Hematopoietic multipotent progenitor cell treated with erythropoietin and hydrocortisone succinate and interleukin-3 and kit ligand, for 17 days (in vitro differentiated cells): ENCODE results near the gene TSPAN32.
"Not testable (repeated sequence)": the region's sequence is repeated elsewhere in the genome, so short reads cannot be mapped to it uniquely, and the experiment has no call there.

Experiments
- DNase-seq: peaks from one replicate; pipeline ENCODE4 v3.0.0-alpha.2; 2015; ENCODE audit warnings: low spot score

Gene TSPAN32

DNA sequence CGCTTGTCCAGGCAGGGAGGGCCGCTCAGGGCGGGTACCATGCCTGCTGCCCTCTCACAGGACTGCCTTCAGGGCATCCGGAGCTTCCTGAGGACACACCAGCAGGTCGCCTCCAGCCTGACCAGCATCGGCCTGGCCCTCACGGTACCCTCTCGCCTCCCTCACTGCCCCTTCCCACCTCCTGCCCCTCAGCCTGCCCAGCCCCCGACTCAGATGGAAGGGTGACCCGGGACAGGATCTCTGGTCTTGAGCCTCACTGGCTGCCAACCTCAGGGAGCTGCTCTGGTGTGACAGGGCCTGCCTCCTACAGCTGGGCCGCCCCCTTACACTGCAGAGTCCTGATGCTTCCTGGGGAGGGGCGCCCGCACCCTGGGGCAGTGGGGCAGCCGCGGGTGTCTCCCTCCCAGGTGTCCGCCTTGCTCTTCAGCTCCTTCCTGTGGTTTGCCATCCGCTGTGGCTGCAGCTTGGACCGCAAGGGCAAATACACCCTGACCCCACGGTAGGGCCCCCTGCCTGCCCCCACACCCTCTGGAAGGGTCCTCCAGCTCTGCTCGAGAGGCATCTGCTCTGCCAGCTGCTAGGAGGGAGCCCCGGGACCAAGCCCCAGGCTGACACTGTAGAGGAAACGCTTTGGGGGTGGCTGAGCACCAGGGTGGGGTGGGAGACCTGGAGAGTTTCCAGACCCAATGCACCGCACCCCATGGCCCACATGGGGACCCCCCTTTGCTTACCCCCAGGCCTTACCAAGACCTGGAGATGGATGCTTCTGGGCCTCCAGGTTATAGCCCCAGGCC, 14.6 kb downstream of the TSPAN32 start:
- DNase-seq: no peak

GRCh38 chr11:2316963-2317244, 15.1 kb downstream of the TSPAN32 start:
- DNase-seq: no peak

DNA sequence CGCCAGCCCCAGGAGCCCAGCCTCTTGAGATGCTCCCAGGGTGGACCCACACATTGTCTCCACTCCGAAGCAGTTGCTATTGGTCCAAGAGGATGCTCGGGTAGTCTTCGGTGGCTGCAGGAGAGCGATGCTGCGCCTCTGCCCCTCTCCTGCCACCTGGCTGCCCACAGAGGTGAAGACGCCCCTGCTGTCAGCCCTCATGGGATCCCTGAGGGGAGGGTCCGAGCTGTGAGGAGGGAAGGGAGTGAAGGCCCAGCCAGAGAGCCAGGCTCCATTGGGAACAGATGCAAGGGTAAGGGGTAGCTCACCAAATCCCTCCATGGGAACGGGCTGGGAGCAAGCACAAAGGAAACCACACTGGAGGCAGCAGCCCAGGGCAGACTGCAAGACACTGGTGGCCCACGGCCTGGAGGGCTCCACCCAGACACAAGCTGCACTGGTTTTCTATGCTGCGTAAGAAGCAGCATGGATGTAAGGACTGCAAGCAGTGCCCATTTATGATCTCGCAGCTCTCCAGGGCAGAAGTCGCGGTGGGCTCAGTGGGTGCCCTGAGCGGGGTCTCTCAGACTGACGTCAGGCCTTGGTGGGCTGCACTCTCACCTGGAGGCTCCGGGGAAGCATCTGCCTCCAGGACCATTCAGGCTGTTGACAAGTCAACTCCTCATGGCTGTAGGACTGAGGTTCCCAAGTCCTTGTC, 15.7 kb downstream of the TSPAN32 start:
- no peak for DNase-seq

DNA sequence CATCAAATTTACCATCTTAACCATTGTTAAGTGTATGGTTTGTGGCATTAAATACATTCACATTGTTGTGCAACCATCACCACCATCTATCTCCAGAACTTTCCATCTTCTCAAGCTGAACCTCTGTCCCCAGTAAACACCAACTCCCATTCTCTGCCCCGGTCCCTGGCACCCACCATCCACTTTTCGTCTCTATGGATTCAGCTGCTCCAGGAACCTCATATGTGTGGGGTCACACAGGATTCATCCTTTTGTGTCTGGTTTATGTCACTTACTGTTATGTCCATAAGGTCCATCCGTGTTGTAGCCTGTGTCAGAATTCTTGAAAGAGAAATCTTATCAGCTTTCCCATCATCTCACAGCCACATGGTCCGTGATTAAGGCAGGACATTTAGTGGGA, 16.3 kb downstream of the TSPAN32 start:
- no peak for DNase-seq

DNA sequence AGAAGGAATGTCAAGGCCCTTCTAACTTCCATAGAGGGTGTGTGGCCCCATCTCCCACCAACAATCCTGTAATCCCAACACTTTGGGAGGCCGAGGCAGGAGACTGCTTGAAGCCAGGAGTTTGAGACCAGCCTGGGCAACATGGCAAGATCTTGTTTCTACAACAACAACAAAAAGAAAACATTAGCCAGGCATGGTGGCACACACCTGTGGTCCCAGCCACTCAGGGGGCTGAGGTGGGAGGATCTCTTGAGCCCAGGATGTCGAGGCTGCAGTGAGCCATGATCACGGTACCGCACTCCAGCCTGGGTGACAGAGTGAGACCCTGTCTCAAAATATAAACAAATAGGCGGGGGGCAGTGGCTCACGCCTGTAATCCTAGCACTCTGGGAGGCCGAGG, 16.9 kb downstream of the TSPAN32 start:
- DNase-seq: no peak

DNA sequence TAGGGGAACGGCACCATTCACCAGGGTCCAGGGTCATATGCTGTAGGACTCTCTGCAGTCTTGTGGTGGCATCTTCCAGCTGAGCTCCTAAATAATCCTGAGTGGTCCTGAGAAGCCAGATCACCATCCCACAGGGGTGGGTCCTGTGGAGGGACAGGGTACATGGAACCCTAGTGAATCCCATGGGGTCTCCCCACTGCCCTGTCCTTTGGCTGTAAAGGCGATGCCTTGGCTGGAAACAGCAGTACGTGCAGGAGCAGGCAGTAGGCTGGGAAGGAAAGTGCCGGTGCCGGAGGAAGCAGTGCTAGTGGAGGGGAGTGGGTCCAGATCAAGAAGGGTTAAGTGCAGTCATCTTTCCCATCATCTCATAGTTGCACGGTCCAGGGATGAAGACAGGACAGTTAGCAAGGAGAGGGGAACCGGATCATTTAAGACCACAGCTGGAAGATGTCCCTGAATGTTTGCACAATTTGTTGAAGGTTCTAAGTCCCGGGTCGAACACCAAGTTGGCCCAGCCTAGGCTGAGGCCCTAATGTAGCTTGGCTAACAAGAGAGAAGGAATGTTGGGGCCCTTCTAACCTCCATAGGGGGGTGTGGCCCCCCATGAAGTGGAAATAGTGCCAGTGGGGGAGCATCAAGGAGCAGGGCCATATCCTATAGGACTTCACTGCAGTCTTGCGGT, 18.1 kb downstream of the TSPAN32 start:
- DNase-seq: no peak

- no peak for DNase-seq
Observed at GRCh38 chr11:2320568-2321310, 18.9 kb downstream of the TSPAN32 start.

DNA sequence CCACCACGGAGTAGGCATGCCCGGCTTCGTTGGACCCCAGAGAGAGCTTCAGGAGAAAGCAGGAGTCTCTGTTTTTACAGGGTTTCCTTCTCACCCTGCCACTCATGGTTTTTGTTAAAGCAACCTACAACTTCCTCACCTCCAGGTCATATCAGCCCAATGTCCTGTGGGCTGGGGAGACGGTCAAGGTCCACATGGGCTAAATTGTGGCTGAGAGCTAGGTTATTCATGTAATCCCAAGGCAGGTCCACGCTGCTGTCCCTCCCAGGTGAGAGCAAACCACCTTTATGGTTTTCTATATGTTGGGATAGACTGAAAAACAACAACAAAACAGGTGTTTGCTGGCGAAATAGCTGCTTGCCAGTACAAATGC, 19.5 kb downstream of the TSPAN32 start:
- DNase-seq: no peak

- no peak for DNase-seq
Observed at GRCh38 chr11:2325123-2325522, 23.3 kb downstream of the TSPAN32 start.

GRCh38 chr11:2325719-2326118, 23.9 kb downstream of the TSPAN32 start:
- DNase-seq: no peak

- no peak for DNase-seq
Observed at GRCh38 chr11:2327032-2327431, 25.2 kb downstream of the TSPAN32 start.

DNA sequence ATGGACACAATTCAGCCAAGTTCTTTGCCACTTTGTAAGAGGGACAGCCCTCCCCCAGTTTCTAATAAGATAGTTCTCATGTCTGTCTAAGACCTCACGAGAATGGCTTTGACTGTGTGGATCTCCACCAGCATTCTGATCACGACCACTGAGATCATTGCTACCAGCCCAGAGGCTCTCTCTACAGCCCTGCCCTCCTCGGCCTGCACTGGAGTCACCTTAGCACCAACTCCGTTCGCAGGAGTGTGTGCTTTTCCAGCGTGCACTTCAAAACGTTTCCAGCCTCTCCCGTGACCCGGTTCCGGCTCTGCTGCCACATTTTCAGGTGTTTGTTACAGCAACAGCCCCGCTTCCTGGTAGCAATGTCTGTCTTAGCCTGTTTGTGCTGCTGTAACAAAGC, 26.2 kb downstream of the TSPAN32 start:
- DNase-seq: no peak

DNA sequence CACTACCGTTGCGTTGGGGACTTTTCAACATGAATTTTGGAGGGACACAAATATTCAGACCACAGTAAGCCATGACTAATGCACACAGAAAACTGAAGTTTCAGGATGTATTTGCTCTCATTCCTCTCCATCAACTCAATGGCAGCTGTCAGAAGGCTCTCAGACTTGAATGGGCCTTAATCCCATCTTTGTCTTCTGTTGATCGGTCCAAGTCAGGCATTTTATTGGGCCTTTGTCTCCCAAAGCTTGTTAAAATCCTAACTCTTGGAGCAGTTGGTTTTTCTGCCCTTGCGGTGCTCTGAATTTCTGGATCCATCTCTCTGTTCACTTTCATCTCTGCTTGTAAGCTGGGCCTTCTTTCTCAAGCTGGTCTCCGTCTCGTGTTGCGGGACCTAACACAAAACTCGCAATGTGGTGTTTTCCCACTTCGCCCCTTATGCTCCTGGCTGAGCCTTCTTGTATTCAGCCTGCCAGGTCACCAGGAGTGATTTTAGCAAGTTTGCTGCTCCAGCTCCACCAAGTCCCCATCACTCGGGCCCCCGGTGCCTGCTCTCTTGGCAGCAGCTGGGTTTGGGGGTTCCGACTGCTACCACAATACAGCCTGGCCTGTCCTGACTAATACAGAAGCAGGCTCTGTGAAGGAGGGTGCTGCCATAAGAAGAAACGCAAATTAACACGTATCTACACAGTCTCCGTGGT, 27.0 kb downstream of the TSPAN32 start:
- no peak for DNase-seq

- no peak for DNase-seq
Observed at GRCh38 chr11:2329551-2329950, 27.7 kb downstream of the TSPAN32 start.

DNA sequence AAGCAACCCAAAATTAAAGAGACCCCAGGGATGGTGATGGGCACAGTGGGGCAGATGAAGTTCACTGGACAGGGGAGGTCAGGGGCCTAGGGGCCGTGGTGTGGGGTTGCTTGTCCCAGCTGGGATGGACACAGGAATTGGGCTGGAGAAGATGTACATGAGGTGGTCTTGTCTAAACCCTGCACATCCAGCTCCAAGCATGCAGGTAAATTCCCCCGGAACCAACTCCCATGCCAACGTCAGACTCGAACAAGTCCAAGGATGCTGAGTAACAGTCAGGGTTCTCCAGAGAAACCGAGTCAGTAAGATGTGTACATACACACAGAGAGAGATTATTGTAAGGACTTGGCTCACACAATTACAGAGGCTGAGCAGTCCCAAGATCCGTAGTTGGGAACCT, 28.9 kb downstream of the TSPAN32 start:
- DNase-seq: no peak

- no peak for DNase-seq
Observed at GRCh38 chr11:2331404-2331803, 29.6 kb downstream of the TSPAN32 start.

- DNase-seq: not testable (repeated sequence)
Observed at GRCh38 chr11:2332569-2332968, 30.8 kb downstream of the TSPAN32 start.

DNA sequence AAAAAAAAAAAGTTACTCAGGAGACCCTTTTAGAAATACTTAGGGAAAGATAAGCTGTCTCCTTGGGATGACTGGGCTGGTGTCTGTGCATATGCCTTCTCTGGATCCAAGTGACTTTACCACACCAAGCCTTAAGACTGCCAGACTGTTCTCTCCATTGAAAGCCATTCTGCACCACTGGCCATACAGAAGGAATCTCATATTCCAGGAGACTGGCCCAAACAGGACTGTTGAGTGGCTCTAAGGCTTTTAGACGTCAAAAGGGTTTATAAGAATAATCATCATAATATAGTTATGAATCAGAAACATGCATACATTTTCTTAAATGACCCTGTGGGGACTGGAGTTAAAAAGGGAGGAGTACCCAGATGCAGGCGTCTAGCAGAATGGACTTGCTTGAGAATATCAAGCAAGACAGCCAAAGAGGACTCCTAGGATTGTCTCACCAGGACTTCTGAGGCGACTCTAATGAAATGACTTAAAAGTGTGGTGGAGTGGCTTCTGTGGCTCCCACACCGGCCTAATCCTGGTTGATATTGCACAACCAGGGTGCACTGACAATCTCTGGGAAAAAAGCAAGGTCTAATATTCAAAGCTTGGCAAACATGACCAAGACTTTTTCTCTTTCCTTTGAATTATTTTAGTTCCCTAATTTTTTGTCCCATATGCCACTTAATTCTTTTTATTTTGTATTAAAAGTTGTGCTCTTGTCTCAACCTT, 31.8 kb downstream of the TSPAN32 start:
- DNase-seq: not testable (repeated sequence)

- not testable (repeated sequence) for DNase-seq
Observed at GRCh38 chr11:2335286-2335685, 33.5 kb downstream of the TSPAN32 start.

DNA sequence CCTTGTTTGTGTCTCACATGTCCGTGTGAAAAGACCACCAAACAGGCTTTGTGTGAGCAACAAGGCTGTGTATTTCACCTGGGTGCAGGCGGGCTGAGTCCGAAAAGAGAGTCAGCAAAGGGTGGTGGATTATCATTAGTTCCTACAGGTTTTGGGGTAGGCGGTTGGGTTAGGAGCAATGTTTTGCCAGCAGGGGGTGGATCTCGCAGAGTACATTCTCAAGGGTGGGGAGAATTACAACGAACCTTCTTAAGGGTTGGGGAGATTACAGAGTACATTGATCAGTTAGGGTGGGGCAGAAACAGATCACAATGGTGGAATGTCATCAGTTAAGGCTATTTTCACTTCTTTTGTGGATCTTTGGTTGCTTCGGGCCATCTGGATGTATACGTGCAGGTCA, 36.9 kb downstream of the TSPAN32 start:
- not testable (repeated sequence) for DNase-seq

GRCh38 chr11:2342557-2342956, 40.7 kb downstream of the TSPAN32 start:
- DNase-seq: no peak
